Activated naive CD4-positive, alpha-beta T cell treated with anti-CD3 and anti-CD28 coated beads, Interleukin-2, amount 50 U/mL, for 16 hours (primary cell): ENCODE data around the gene NOP56.

Experiments
- DNase-seq: peaks from one replicate; pipeline ENCODE4 v3.0.0-alpha.2; 2020

The NOP56 gene

DNA sequence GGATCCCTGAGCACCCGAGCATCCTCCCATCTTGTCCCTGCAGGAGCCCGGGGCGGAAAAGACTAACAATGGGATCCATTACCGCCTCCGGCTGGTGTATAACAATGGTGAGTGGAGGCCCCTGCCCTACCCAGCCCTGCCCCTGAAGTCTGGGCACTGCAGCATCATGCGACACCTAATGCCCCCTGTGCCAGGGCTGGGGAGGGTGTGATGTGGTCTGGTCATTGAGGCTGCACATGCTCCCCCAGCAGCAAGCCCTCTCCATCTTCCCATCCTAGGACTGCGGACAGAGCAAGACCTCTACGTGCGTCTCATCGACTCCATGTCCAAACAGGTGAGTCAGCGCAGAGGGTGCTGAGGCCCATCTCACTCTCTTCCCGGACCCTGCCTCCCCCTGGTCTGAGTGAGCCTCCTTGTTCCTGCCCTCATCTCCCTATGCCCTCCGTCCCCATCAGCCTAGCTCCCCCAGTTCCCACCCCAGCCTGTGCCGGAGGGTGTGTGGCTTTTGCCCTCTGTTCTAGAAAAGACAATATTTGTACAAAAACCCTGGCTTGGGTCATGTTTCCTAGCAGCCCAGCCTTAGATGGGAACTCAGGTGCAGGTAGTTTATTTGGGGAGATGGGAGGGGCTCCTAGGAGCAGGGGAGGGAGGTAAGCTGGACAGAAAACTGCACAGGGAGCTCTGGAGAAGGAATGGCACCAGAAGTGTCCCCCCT, 53.7 kb downstream of the NOP56 start:
- no peak for DNase-seq

DNA sequence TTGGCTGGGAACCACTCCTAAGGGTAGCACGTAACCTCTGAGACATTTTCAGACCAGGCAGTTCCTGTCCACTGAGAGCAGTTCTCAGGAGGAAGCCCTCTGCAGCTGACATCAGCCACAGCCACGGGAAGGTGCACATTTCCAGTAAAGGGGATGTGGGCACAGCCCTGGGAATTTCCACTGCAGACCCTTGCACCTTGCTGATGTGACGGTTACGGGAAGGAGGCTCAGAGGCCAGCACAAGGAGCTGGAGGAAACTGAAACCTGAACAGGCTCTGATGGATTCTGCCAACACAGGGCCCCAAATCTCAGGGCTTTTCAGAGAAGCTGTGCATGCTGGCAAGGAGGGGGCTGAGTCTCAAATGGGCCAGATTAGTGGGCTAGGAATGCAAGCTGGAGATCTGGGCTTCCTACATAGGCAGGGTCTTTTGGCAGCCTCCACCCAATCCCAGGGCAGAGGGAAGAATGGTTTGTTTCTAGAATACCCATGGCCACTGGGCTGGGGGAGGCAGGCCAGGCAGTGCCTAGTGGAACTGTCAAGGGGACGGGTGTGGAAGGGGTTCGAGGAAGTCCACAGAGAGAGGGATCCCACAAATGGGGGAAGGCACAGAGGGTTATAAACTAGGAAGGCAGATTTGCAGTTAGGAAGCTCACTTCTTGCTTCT, 54.4 kb downstream of the NOP56 start:
- DNase-seq = no peak

GRCh38 chr20:2707353-2708072, 55.1 kb downstream of the NOP56 start:
- DNase-seq = no peak
